Jurkat, Clone E6-1 (cell line): ENCODE measurements around the gene SRBD1.
"Not testable (repeated sequence)": the region's sequence is repeated elsewhere in the genome, so short reads cannot be mapped to it uniquely, and the experiment has no call there.

ENCODE experiments used
- DNase-seq: peaks from one replicate; pipeline ENCODE4 v3.0.0-alpha.2; 2011; ENCODE audit warnings: low read depth, low spot score
- H3K4me3 ChIP-seq: 2 replicates; pipeline ENCODE4 v1.5.1; 2011; ENCODE audit warnings: mild to moderate bottlenecking, low read length, control low read depth, moderate library complexity

SRBD1 gene

GRCh38 chr2:45442026-45442425 is 169.0 kb downstream of the SRBD1 start:
- DNase-seq: no peak
- H3K4me3 ChIP-seq: no peak overlapping the region

GRCh38 chr2:45441571-45441970 is 169.5 kb downstream of the SRBD1 start:
- no peak overlapping the region for H3K4me3 ChIP-seq
- no peak for DNase-seq

- no peak overlapping the region for H3K4me3 ChIP-seq
- no peak for DNase-seq
Measured at GRCh38 chr2:45439788-45440773, 171.0 kb downstream of the SRBD1 start.

- DNase-seq: no peak
- no peak overlapping the region for H3K4me3 ChIP-seq
Measured at GRCh38 chr2:45438872-45439665, 172.0 kb downstream of the SRBD1 start.

DNA sequence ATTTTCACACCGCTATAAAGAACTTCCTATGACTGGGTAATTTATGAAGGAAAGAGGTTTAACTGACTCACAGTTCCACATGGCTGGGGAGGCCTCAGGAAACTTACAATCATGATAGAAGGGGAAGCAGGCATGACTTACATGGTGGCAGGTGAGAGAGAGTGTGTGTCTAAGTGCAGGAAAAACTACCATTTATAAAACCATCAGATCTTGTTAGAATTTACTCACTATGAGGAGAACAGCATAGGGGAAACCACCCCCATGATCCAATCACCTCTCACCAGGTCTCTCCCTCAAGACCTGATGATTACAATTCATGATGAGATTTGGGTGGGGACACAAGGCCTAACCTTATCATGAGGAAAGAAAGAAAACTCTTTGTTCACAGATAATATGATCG is 174.6 kb downstream of the SRBD1 start:
- H3K4me3 ChIP-seq: no peak overlapping the region
- no peak for DNase-seq

- no peak overlapping the region for H3K4me3 ChIP-seq
- no peak for DNase-seq
Measured at GRCh38 chr2:45435316-45435715, 175.8 kb downstream of the SRBD1 start.

DNA sequence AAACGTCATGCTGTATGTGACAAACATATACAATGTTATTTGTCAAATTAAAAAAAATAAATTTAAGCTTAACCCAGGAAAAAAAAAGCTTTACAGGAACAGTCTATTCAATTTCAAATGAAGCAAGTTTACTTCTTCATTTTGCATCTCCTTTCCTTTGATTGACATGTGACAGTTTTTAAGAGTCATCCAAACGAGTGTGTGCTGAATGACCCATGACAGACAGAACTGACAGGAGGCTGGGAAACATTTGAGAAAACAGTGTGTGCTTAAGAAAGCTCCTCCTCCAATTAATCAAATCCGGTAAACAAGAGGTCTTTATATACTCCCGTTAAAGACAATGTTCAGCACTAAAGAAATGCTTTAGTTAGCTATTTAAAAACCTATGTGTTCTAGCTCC is 177.7 kb downstream of the SRBD1 start:
- DNase-seq: no peak
- no peak overlapping the region for H3K4me3 ChIP-seq

- DNase-seq: no peak
- H3K4me3 ChIP-seq: no peak overlapping the region
Measured at GRCh38 chr2:45432406-45432805, 178.7 kb downstream of the SRBD1 start.

GRCh38 chr2:45426025-45426424 is 185.0 kb downstream of the SRBD1 start:
- not testable (repeated sequence) for DNase-seq, H3K4me3 ChIP-seq

- H3K4me3 ChIP-seq: no peak overlapping the region
- DNase-seq: no peak
Measured at GRCh38 chr2:45422921-45423320, 188.1 kb downstream of the SRBD1 start.

- DNase-seq: no peak
- H3K4me3 ChIP-seq: no peak overlapping the region
Measured at GRCh38 chr2:45418532-45418931, 192.5 kb downstream of the SRBD1 start.

DNA sequence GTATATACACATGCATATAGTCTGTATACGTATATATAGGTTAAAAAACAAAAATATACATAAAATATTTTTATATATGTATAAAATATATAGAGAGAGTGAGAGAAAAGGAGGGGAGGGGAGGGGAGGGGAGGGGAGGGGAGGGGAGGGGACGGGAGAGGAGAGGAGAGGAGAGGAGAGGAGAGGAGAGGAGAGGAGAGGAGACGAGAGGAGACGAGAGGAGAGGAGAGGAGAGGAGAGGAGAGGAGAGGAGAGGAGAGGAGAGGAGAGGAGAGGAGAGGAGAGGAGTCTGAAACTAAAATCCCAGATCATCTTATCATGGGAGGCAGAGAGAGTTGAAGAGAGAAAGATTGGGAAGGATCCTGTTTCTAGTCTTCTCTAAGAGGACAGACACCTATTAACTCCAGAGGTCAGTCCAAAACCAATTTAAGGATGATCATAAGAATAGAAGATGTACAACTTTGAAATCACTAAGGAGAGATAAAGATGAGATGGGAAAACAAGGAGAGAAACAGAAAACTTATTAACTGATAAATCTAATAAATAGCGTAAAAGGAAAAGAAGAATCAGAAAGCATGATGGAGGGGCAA is 195.4 kb downstream of the SRBD1 start:
- DNase-seq: no peak
- H3K4me3 ChIP-seq: no peak overlapping the region

- no peak for DNase-seq
- no peak overlapping the region for H3K4me3 ChIP-seq
Measured at GRCh38 chr2:45412754-45413379, 198.2 kb downstream of the SRBD1 start.

- no peak for DNase-seq
- no peak overlapping the region for H3K4me3 ChIP-seq
Measured at GRCh38 chr2:45409677-45410076, 201.4 kb downstream of the SRBD1 start.

DNA sequence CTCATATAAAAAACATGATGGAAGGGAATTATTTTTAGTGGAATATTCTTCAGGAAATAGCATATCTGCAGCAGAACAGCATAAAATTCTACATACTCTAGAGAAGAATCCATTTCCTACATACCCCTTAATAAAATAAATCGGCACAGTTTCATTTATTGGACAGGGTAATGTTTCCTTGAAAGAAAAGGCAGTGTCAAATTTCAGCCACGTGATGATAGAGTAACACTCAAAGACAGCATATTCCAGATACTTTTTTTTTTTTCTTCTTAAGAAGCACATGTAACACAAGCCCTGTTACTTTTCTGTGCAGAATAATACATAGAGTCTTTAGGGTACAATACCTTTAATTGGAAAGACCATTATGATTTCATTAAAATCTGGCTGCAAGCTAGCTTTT is 204.4 kb downstream of the SRBD1 start:
- no peak overlapping the region for H3K4me3 ChIP-seq
- DNase-seq: no peak

DNA sequence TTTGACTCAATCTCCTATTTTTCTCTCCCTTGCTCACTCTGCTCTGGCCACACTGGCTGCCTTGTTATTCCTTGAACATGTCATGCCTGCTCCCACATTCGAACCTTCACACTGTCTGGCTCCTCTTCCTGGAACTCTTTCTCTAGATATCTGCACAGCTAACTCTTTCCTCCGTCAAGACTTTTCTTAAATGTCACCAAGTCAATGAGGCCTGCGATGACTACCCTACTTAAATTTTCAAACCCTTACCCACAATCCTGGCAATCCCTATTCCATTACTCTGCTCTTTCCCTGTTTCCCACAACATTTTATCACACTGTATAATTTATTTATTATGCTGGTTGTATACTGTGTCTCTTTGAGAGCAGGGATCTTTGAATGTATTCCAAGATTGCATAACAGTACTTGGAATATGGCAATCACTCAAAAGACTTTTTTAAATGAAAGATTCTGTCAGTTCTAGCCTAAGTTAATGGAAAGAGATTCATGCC is 206.2 kb downstream of the SRBD1 start:
- DNase-seq: no peak
- no peak overlapping the region for H3K4me3 ChIP-seq

DNA sequence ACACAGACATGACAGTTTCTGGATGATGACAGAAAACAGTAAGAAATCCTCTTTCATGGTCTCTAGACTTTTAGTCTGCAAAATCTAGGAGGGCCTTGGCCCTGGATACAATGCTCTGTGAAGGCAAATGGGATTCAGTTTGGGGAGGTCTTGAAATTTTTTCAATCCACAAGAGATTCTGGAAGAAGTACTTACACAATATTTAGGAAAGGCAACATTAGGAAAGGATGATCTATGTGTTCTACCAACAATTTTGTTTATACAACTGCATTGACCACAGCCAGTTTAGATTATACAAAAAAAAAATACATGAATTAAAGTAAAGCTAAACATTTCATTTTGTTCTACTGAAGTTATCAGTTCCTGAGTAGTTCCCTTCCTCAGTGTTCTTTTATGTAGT is 208.0 kb downstream of the SRBD1 start:
- DNase-seq: no peak
- H3K4me3 ChIP-seq: no peak overlapping the region

DNA sequence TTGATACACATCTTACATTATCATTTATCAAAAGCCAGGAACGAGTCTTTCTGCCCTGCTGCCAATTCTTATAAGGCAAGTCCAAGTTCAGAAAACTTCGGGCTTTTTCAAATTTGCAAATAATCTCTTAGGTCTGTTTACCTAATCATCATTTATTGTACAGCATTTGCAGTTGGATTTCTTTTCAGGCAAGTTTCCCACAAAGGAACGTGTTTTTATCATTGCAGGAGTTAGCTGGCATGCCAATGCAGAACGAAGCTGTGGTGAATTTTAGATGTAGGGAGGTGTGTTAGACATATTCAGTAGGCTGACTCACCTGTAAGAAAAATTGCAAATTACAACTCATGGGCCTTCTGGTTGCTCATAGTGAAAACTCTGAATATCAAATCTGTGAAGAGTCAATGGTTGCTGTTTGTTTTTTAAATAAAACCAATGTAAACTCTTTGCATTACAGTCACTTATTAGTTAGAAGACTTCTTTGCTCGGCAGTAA is 209.6 kb downstream of the SRBD1 start:
- no peak for DNase-seq
- no peak overlapping the region for H3K4me3 ChIP-seq
